GM23338 (cell line): ENCODE measurements around the gene PRKAR1B. TPM values are rescaled to one million over a fixed set of nuclear protein-coding genes. Genes with fewer than 3 reads are reported as not detected.

Source experiments
- ATAC-seq: fragments of 200-7000 bp; cut with Tn5 transposase; 3 replicates; pipeline ENCODE4 v1.9.1; 2020
- DNase-seq: peaks from one replicate; pipeline ENCODE4 v3.0.0-alpha.2; 2015; ENCODE audit warnings: low spot score
- H2AFZ ChIP-seq: fragments of 200-600 bp; sonication (generic); 2 replicates; pipeline ENCODE4 v1.8.0; 2016; ENCODE audit warnings: antibody characterized with exemption, mild to moderate bottlenecking, moderate library complexity
- H3F3A ChIP-seq: fragments of 200-600 bp; sonication (generic); replicated peaks from 2 replicates; pipeline ENCODE4 v1.8.0; 2017; ENCODE audit warnings: antibody characterized with exemption, mixed run types, low read depth
- H3K27ac ChIP-seq: fragments of 200-600 bp; sonication (generic); 2 replicates; pipeline ENCODE4 v1.6.1; 2016; ENCODE audit warnings: low read depth
- H3K27me3 ChIP-seq: fragments of 200-600 bp; sonication (generic); 2 replicates; pipeline ENCODE4 v1.8.0; 2016; ENCODE audit warnings: mild to moderate bottlenecking, mixed run types, moderate library complexity; ENCODE audit not compliant: insufficient read depth
- H3K36me3 ChIP-seq: fragments of 200-600 bp; sonication (generic); 2 replicates; pipeline ENCODE4 v1.8.0; 2016; ENCODE audit warnings: mild to moderate bottlenecking; ENCODE audit not compliant: insufficient read depth
- H3K4me1 ChIP-seq: fragments of 200-600 bp; sonication (generic); 2 replicates; pipeline ENCODE4 v1.8.0; 2016; ENCODE audit warnings: mild to moderate bottlenecking, moderate library complexity; ENCODE audit not compliant: insufficient read depth
- H3K4me2 ChIP-seq: fragments of 200-600 bp; sonication (generic); 2 replicates; pipeline ENCODE4 v1.7.1; 2017; ENCODE audit warnings: mixed run types
- H3K4me3 ChIP-seq: fragments of 200-600 bp; sonication (generic); 2 replicates; pipeline ENCODE4 v1.6.1; 2016; ENCODE audit warnings: mixed run types
- H3K79me2 ChIP-seq: fragments of 200-600 bp; sonication (generic); replicated peaks from 2 replicates; pipeline ENCODE4 v1.8.0; 2017; ENCODE audit warnings: mild to moderate bottlenecking; ENCODE audit not compliant: insufficient read depth
- H3K9me2 ChIP-seq: fragments of 200-600 bp; sonication (generic); 2 replicates; pipeline ENCODE4 v1.8.0; 2017; ENCODE audit not compliant: insufficient read depth
- H4K20me1 ChIP-seq: fragments of 200-600 bp; sonication (generic); replicated peaks from 2 replicates; pipeline ENCODE4 v1.8.0; 2017; ENCODE audit warnings: mild to moderate bottlenecking; ENCODE audit not compliant: insufficient read depth
- H3K27ac Mint-ChIP-seq: 2 replicates; pipeline ENCODE4 v1.8.0; 2020; ENCODE audit warnings: inconsistent platforms, mild to moderate bottlenecking, moderate library complexity, mixed read lengths
- H3K27me3 Mint-ChIP-seq: 3 replicates; pipeline ENCODE4 v1.8.0; 2022; ENCODE audit warnings: low read depth, mild to moderate bottlenecking, moderate library complexity, mixed read lengths, inconsistent platforms; ENCODE audit not compliant: insufficient read depth, poor library complexity
- H3K36me3 Mint-ChIP-seq: 3 replicates; pipeline ENCODE4 v1.8.0; 2021; ENCODE audit warnings: low read depth, mild to moderate bottlenecking, inconsistent platforms, moderate library complexity, mixed read lengths
- H3K4me1 Mint-ChIP-seq: 3 replicates; pipeline ENCODE4 v1.8.0; 2020; ENCODE audit warnings: mild to moderate bottlenecking, inconsistent platforms, mixed read lengths
- H3K4me3 Mint-ChIP-seq: 3 replicates; pipeline ENCODE4 v1.8.0; 2021; ENCODE audit warnings: moderate library complexity, mild to moderate bottlenecking, inconsistent platforms, mixed read lengths
- H3K9me3 Mint-ChIP-seq: 3 replicates; pipeline ENCODE4 v1.8.0; 2020; ENCODE audit warnings: moderate library complexity, mild to moderate bottlenecking, inconsistent platforms, mixed read lengths
- CREB1 ChIP-seq: fragments of 250-450 bp; sonication (Bioruptor Pico); IDR thresholded peaks from 2 replicates; pipeline ENCODE4 v1.5.0; 2020; ENCODE audit warnings: low read depth, mild to moderate bottlenecking, moderate library complexity
- CTCF ChIP-seq, 2 experiments: fragments of 200-600 bp in 1 of 2; sonication (generic) in 1 of 2; conservative IDR thresholded peaks; 2 replicates each; pipeline versions ENCODE4 v1.5.1 to v1.6.1; 2016 to 2017; ENCODE audit warnings: antibody characterized with exemption in 2 of 2, low read depth in 2 of 2, mild to moderate bottlenecking in 2 of 2, moderate library complexity in 1 of 2
- ETS1 ChIP-seq: IDR thresholded peaks from 2 replicates; pipeline ENCODE4 v1.6.1; 2016; ENCODE audit warnings: antibody characterized with exemption
- EZH2phosphoT487 ChIP-seq: fragments of 200-600 bp; sonication (generic); IDR thresholded peaks from one replicate; pipeline ENCODE4 v1.8.1; 2018; ENCODE audit warnings: antibody characterized with exemption; ENCODE audit not compliant: unreplicated experiment
- NANOG ChIP-seq: IDR thresholded peaks from 2 replicates; pipeline ENCODE4 v1.6.1; 2016; ENCODE audit warnings: antibody characterized with exemption, borderline replicate concordance
- POLR2AphosphoS5 ChIP-seq: IDR thresholded peaks from 2 replicates; pipeline ENCODE4 v1.6.1; 2016; ENCODE audit warnings: antibody characterized with exemption, low read depth
- REST ChIP-seq: IDR thresholded peaks from one replicate; pipeline ENCODE4 v1.6.1; 2018; ENCODE audit warnings: antibody characterized with exemption; ENCODE audit not compliant: unreplicated experiment
- STAT1 ChIP-seq: IDR thresholded peaks from one replicate; pipeline ENCODE4 v1.6.1; 2016; ENCODE audit warnings: antibody characterized with exemption; ENCODE audit not compliant: unreplicated experiment
- ZNF114 ChIP-seq: fragments of 250-450 bp; sonication (Bioruptor Pico); IDR thresholded peaks from 2 replicates; pipeline ENCODE4 v1.5.0; 2020; ENCODE audit warnings: mild to moderate bottlenecking, moderate library complexity
- ZNF331 ChIP-seq: fragments of 250-450 bp; sonication (Bioruptor Pico); IDR thresholded peaks from 2 replicates; pipeline ENCODE4 v1.5.0; 2020; ENCODE audit warnings: low read depth, mild to moderate bottlenecking, moderate library complexity
- ZNF462 ChIP-seq: fragments of 250-450 bp; sonication (Bioruptor Pico); IDR thresholded peaks from 2 replicates; pipeline ENCODE4 v1.5.0; 2020; ENCODE audit warnings: mild to moderate bottlenecking, moderate library complexity
- polyA plus RNA-seq: library from polyadenylated mRNA; unstranded; fragments of >200 nt; fragmentation: Nextera tagmentation; extraction: Ambion mirVana; gene quantifications from 2 replicates; pipeline ENCODE4 v1.2.1, GENCODE V29; 2016
- total RNA-seq: library from RNA; depleted of rRNA; stranded (reverse); fragments of >200 nt; shearing (Covaris generic); gene quantifications from 2 replicates; pipeline ENCODE4 v1.2.3, GENCODE V29; 2014

PRKAR1B gene
- total and polyA plus RNA-seq, 2 experiments from 2014 or later: 35.7 to 36.7 TPM

DNA sequence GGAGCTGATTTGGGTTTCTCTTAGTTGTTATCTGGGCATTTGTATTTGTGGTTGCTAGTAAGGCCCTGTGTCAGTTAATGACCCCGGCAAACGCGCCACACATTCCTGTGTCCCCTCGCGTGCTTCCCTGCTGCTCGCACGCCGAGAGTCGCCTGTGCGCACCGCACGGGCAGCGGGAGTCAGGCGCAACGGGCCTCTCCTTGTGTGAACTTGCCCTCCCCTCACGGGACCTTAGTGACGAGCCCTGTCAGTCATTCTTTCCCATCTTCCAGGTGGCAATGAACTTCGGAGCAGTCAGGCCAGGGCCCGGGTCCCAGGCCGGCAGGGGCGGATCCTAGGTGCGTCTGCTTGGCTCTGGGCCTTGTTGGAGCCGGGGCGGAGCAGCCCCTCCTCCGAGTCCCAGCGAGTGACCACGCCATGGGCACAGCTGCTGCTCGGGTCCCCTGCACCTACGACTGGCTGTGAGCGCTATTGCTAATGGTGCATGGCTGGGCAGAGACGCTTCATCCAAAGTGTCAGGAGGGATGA lies 12.4 kb upstream of the PRKAR1B start:
- TF ChIP-seq ZNF114 (CRISPR knock-in tag): no peak
- TF ChIP-seq NANOG: no peak
- no peak for TF ChIP-seq ETS1
- TF ChIP-seq REST: no peak
- no peak for TF ChIP-seq ZNF462 (CRISPR knock-in tag)
- TF ChIP-seq CTCF (conservative IDR thresholded peaks at IDR 0.05; ENCODE audit: low read depth in 2 of 2): no peak
- no peak for TF ChIP-seq CREB1 (CRISPR knock-in tag)
- no peak for TF ChIP-seq POLR2AphosphoS5
- no peak for TF ChIP-seq EZH2phosphoT487
- no peak for TF ChIP-seq STAT1
- TF ChIP-seq ZNF331 (CRISPR knock-in tag): no peak
- H3K27me3 Mint-ChIP-seq: peaks cover 3% of the 10 kb centered on the region
- H3K27ac Mint-ChIP-seq: no peak overlapping the region
- H3K9me3 Mint-ChIP-seq: no peaks in the 10 kb centered on the region; the same call in 2 of the 3 replicates
- no peak overlapping the region for H3K4me3 ChIP-seq
- H3F3A ChIP-seq: no peaks in the 10 kb centered on the region
- H3K4me1 Mint-ChIP-seq: no peaks in the 10 kb centered on the region
- DNase-seq (no peak), ATAC-seq (no peak)
- H3K27ac ChIP-seq: no peak overlapping the region
- H3K4me1 ChIP-seq: no peaks in the 10 kb centered on the region
- H3K27me3 ChIP-seq: no peaks in the 10 kb centered on the region
- H3K79me2 ChIP-seq: peaks cover 49% of the 10 kb centered on the region
- H3K4me2 ChIP-seq: no peak overlapping the region
- H3K9me2 ChIP-seq: no peaks in the 10 kb centered on the region
- no peak overlapping the region for H3K4me3 Mint-ChIP-seq
- peaks cover 14% of the 10 kb centered on the region for H4K20me1 ChIP-seq
- peaks cover 27% of the 10 kb centered on the region for H3K36me3 Mint-ChIP-seq
- no peak overlapping the region for H2AFZ ChIP-seq
- no peaks in the 10 kb centered on the region for H3K36me3 ChIP-seq
